Lower lobe of right lung (tissue), 2 donors: ENCODE data around the gene SLC44A5. TPM values are rescaled to one million over a fixed set of nuclear protein-coding genes. Genes with fewer than 3 reads are reported as not detected.

ENCODE experiments used
- ATAC-seq, 2 donors: fragments of 200-7000 bp; cut with Tn5 transposase; one replicate each; pipeline ENCODE4 v1.9.1; 2020 to 2022; ENCODE audit warnings: mild to moderate bottlenecking in 2 of 2, moderate library complexity in 2 of 2
- DNase-seq: peaks from one replicate; pipeline ENCODE4 v3.0.0-alpha.2; 2020
- H3K27ac ChIP-seq: fragments of 200-600 bp; one replicate; pipeline ENCODE4 v1.8.0; 2022
- H3K27me3 ChIP-seq: fragments of 200-600 bp; one replicate; pipeline ENCODE4 v1.8.0; 2022; ENCODE audit warnings: low read depth
- H3K36me3 ChIP-seq: fragments of 200-600 bp; one replicate; pipeline ENCODE4 v1.8.0; 2022; ENCODE audit warnings: mild to moderate bottlenecking
- H3K4me1 ChIP-seq: fragments of 200-600 bp; one replicate; pipeline ENCODE4 v1.8.0; 2022
- H3K4me3 ChIP-seq: fragments of 200-600 bp; one replicate; pipeline ENCODE4 v1.8.0; 2022; ENCODE audit warnings: mild to moderate bottlenecking
- H3K9me3 ChIP-seq: fragments of 200-600 bp; one replicate; pipeline ENCODE4 v1.8.0; 2022
- CTCF ChIP-seq: fragments of 200-600 bp; IDR thresholded peaks from one replicate; pipeline ENCODE4 v1.8.0; 2022; ENCODE audit warnings: antibody characterized with exemption, mild to moderate bottlenecking
- intact Hi-C: fragments of 100-400 bp; cut with DNase I; formaldehyde crosslinking; loops from one replicate; pipeline ENCODE4 v1.11.0; 2022
- total RNA-seq: library from RNA; stranded (reverse); fragmentation: NEBNext Ultra II Directional; extraction: Animal tissue kit (Norgen Biotek cat#: 25700); gene quantifications from one replicate; pipeline ENCODE4 v1.2.1, GENCODE V29; 2021
- donor health status: DM: no; HTN: yes; CAD: no; lungs with severe emphysema.

The SLC44A5 gene
- total RNA-seq, 1 donor from 2014 or later: 0.47 TPM

- H3K36me3 ChIP-seq: no peaks in the 10 kb centered on the region
- H3K27me3 ChIP-seq: peaks cover 36% of the 10 kb centered on the region
- peaks cover 22% of the 10 kb centered on the region for H3K4me1 ChIP-seq
Observed at GRCh38 chr1:75618382-75618781, 7.5 kb upstream of the SLC44A5 start.

GRCh38 chr1:75616436-75617433, 5.8 kb upstream of the SLC44A5 start:
- ATAC-seq: peak; percentile 29 to 33
- DNase-seq: no peak

More at GRCh38 chr1:75618382-75618781, 7.5 kb upstream of the SLC44A5 start:
- no peak overlapping the region for H3K27ac ChIP-seq
- DNase-seq (no peak), ATAC-seq (no peak)
- intact Hi-C loops: no loop called here
- no peak overlapping the region for H3K4me3 ChIP-seq
- H3K9me3 ChIP-seq: no peaks in the 10 kb centered on the region
- no peak for TF ChIP-seq CTCF

GRCh38 chr1:75615613-75616435, 4.9 kb upstream of the SLC44A5 start:
- Histone ChIP-seq H3K4me3 (peak overlapping the region; percentile 45), H3K27ac (no peak overlapping the region), H3K9me3 (no peaks in the 10 kb centered on the region), H3K4me1 (peaks cover 22% of the 10 kb centered on the region), H3K36me3 (no peaks in the 10 kb centered on the region), H3K27me3 (peaks cover 44% of the 10 kb centered on the region)
- DNase-seq (peak; percentile 47), ATAC-seq (peak; percentile 80 to 86)
- no peak for TF ChIP-seq CTCF
- intact Hi-C loops: no loop called here

More at GRCh38 chr1:75616436-75617433, 5.8 kb upstream of the SLC44A5 start:
- Histone ChIP-seq H3K27ac (no peak overlapping the region), H3K27me3 (peaks cover 44% of the 10 kb centered on the region), H3K9me3 (no peaks in the 10 kb centered on the region), H3K4me3 (peak overlapping the region; percentile 45), H3K4me1 (peaks cover 22% of the 10 kb centered on the region), H3K36me3 (no peaks in the 10 kb centered on the region)
- no peak for TF ChIP-seq CTCF
- intact Hi-C loops: no loop called here

- H3K27me3 ChIP-seq: peaks cover 44% of the 10 kb centered on the region
- no peak for TF ChIP-seq CTCF
- intact Hi-C loops: no loop called here
- no peak overlapping the region for H3K27ac ChIP-seq
- H3K36me3 ChIP-seq: no peaks in the 10 kb centered on the region
- H3K4me3 ChIP-seq: no peak overlapping the region
- DNase-seq (no peak), ATAC-seq (no peak)
- no peaks in the 10 kb centered on the region for H3K9me3 ChIP-seq
- peaks cover 22% of the 10 kb centered on the region for H3K4me1 ChIP-seq
Observed at GRCh38 chr1:75614399-75614756, 3.5 kb upstream of the SLC44A5 start.

GRCh38 chr1:75613916-75614315, 3.0 kb upstream of the SLC44A5 start:
- no peak for TF ChIP-seq CTCF
- Histone ChIP-seq H3K27ac (no peak overlapping the region), H3K4me1 (peaks cover 22% of the 10 kb centered on the region), H3K4me3 (no peak overlapping the region), H3K27me3 (peaks cover 44% of the 10 kb centered on the region), H3K36me3 (no peaks in the 10 kb centered on the region), H3K9me3 (no peaks in the 10 kb centered on the region)
- ATAC-seq (no peak), DNase-seq (no peak)
- intact Hi-C loops: no loop called here
